ENCODE results near the gene EFNA5. TPM values are rescaled to one million over a fixed set of nuclear protein-coding genes. Genes with fewer than 3 reads are reported as not detected.

Gene EFNA5
- polyA plus RNA-seq, 1 of the 3 experiments (the other 2 are of a cell fraction) = 0.81 TPM

GRCh38 chr5:107570805-107571531 is 99.8 kb downstream of the EFNA5 start:
- ChIA-PET POLR2A (interaction anchor here (1.6 to 2.7 kb wide), 2 partner anchors 44 to 50 kb away, joined by 4 to 8 read pairs; no protein-coding TSS in a partner anchor), CTCF (interaction anchor here (0.6 to 4.2 kb wide), 24 partner anchors 9 to 1721 kb away, joined by 3 to 42 read pairs (median 6); no protein-coding TSS in a partner anchor)
- no peak overlapping the region for H2AFZ ChIP-seq (ENCODE audit: low read depth)
- no peaks in the 10 kb centered on the region for H3F3A ChIP-seq (replicated peaks; ENCODE audit: insufficient read depth)
- H3K36me3 ChIP-seq (replicated peaks in 1 of 2; ENCODE audit: control insufficient read depth in 1 of 2, insufficient read depth in 2 of 2, low read length in 1 of 2) = no peaks in the 10 kb centered on the region
- no peaks in the 10 kb centered on the region for H3K9me2 ChIP-seq
- DNase-seq = no peak
- no peaks in the 10 kb centered on the region for H3K9me3 ChIP-seq
- no peak overlapping the region for H3K4me2 ChIP-seq
- H3K79me2 ChIP-seq (ENCODE audit: insufficient read depth) = no peaks in the 10 kb centered on the region
- H3K9ac ChIP-seq = no peak overlapping the region
- H3K4me3 ChIP-seq (ENCODE audit: low read depth in 2 of 2, low read length in 1 of 2) = no peak overlapping the region
- H4K20me1 ChIP-seq (ENCODE audit: insufficient read depth) = no peaks in the 10 kb centered on the region
- no peak overlapping the region; a peak in 1 of 4 replicates for H3K27ac ChIP-seq (ENCODE audit: low read depth in 2 of 2, low read length in 1 of 2)
- H3K4me1 ChIP-seq (ENCODE audit: control insufficient read depth in 1 of 2, insufficient read depth in 2 of 2, low read depth in 1 of 2, low read length in 1 of 2) = peaks cover 6 to 24% of the 10 kb centered on the region in 2 experiments; a peak in 3 of 4 replicates
- no peaks in the 10 kb centered on the region for H3K27me3 ChIP-seq (ENCODE audit: insufficient read depth)
- TF ChIP-seq FOXJ3 (CRISPR knock-in tag; IDR thresholded peaks at IDR 0.05) (no peak), FOXM1 (IDR thresholded peaks at IDR 0.05; ENCODE audit: low read depth) (no peak), TCF12 (IDR thresholded peaks at IDR 0.05) (no peak), POLR2AphosphoS5 (IDR thresholded peaks at IDR 0.05; ENCODE audit: low read depth, low read length) (no peak)
- 72% methylated on average over 14 of the region's 14 CpGs for WGBS (ENCODE audit: low lambda C conversion rate)

- Histone ChIP-seq H3K4me1 (ENCODE audit: control insufficient read depth in 1 of 2, insufficient read depth in 2 of 2, low read depth in 1 of 2, low read length in 1 of 2) (peaks cover 6 to 26% of the 10 kb centered on the region in 2 experiments; a peak in 3 of 4 replicates), H2AFZ (ENCODE audit: low read depth) (no peak overlapping the region), H3K79me2 (ENCODE audit: insufficient read depth) (no peaks in the 10 kb centered on the region), H3F3A (replicated peaks; ENCODE audit: insufficient read depth) (no peaks in the 10 kb centered on the region), H3K27ac (ENCODE audit: low read depth in 2 of 2, low read length in 1 of 2) (no peak overlapping the region), H3K36me3 (replicated peaks in 1 of 2; ENCODE audit: control insufficient read depth in 1 of 2, insufficient read depth in 2 of 2, low read length in 1 of 2) (no peaks in the 10 kb centered on the region), H3K27me3 (ENCODE audit: insufficient read depth) (no peaks in the 10 kb centered on the region), H4K20me1 (ENCODE audit: insufficient read depth) (no peaks in the 10 kb centered on the region), H3K9ac (no peak overlapping the region), H3K4me3 (ENCODE audit: low read depth in 2 of 2, low read length in 1 of 2) (no peak overlapping the region), H3K4me2 (no peak overlapping the region), H3K9me2 (no peaks in the 10 kb centered on the region), H3K9me3 (no peaks in the 10 kb centered on the region)
- ChIA-PET POLR2A (no interaction called here), CTCF (interaction anchor here (1.2 to 4.2 kb wide), 4 partner anchors 8 to 45 kb away, joined by 4 to 42 read pairs (median 19); no protein-coding TSS in a partner anchor)
- 92% methylated on average over 4 of the region's 4 CpGs for WGBS (ENCODE audit: low lambda C conversion rate)
- DNase-seq = no peak
- TF ChIP-seq TEAD4 (IDR thresholded peaks at IDR 0.05; ENCODE audit: borderline replicate concordance, insufficient read depth) = no peak
- TF ChIP-seq FOXJ3 (CRISPR knock-in tag; IDR thresholded peaks at IDR 0.05) = no peak
- no peak for TF ChIP-seq ZBTB33 (IDR thresholded peaks at IDR 0.05; ENCODE audit: borderline replicate concordance, low read depth)
- TF ChIP-seq, protein P1, sequence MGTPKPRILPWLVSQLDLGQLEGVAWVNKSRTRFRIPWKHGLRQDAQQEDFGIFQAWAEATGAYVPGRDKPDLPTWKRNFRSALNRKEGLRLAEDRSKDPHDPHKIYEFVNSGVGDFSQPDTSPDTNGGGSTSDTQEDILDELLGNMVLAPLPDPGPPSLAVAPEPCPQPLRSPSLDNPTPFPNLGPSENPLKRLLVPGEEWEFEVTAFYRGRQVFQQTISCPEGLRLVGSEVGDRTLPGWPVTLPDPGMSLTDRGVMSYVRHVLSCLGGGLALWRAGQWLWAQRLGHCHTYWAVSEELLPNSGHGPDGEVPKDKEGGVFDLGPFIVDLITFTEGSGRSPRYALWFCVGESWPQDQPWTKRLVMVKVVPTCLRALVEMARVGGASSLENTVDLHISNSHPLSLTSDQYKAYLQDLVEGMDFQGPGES (IDR thresholded peaks at IDR 0.05; ENCODE audit: low read depth, low read length) = no peak
- TF ChIP-seq RXRA (IDR thresholded peaks at IDR 0.05; ENCODE audit: borderline replicate concordance, low read depth) = no peak
These were observed 100.6 kb downstream of the EFNA5 start for GRCh38 chr5:107570181-107570580.

All from SK-N-SH (cell line).